ENCODE measurements around the gene PARVA.
"Not testable (repeated sequence)": the region's sequence is repeated elsewhere in the genome, so short reads cannot be mapped to it uniquely, and the experiment has no call there.

PARVA gene

GRCh38 chr11:12508151-12508751 is 130.9 kb downstream of the PARVA start:
- DNase-seq, result no peak

GRCh38 chr11:12509371-12509770 is 132.0 kb downstream of the PARVA start:
- DNase-seq, result no peak

GRCh38 chr11:12512132-12512531 is 134.8 kb downstream of the PARVA start:
- DNase-seq, result no peak

DNA sequence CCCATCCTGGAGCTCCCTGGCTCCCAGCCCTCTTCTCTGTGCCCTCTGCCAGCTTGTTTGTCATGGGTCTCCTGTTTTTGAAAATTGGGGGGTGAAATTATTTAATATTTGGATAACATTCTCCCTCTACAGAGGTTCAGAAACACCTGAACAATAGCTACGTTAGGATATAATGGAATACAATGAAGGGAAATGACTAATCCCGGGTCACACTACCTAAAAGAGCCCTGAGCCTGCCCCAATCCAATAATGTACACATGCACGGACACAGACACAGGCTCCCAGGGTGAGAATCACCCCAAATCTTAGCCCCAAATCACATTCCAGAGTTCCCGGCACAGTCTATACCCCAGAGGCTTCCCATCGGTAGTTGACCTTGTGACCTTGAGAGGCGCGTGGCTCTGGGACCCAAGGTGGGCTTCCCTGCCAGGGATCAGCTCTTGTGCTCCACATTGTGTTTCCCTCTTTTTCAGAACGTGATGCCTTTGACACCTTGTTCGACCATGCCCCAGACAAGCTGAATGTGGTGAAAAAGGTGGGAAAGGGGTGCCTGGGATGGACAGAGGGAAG is 135.5 kb downstream of the PARVA start:
- no peak for DNase-seq

- no peak for DNase-seq
These were observed 139.2 kb downstream of the PARVA start for GRCh38 chr11:12516387-12517105.

- no peak for DNase-seq
These were observed 139.9 kb downstream of the PARVA start for GRCh38 chr11:12517306-12517705.

- no peak for DNase-seq
These were observed 140.4 kb downstream of the PARVA start for GRCh38 chr11:12517741-12518140.

DNA sequence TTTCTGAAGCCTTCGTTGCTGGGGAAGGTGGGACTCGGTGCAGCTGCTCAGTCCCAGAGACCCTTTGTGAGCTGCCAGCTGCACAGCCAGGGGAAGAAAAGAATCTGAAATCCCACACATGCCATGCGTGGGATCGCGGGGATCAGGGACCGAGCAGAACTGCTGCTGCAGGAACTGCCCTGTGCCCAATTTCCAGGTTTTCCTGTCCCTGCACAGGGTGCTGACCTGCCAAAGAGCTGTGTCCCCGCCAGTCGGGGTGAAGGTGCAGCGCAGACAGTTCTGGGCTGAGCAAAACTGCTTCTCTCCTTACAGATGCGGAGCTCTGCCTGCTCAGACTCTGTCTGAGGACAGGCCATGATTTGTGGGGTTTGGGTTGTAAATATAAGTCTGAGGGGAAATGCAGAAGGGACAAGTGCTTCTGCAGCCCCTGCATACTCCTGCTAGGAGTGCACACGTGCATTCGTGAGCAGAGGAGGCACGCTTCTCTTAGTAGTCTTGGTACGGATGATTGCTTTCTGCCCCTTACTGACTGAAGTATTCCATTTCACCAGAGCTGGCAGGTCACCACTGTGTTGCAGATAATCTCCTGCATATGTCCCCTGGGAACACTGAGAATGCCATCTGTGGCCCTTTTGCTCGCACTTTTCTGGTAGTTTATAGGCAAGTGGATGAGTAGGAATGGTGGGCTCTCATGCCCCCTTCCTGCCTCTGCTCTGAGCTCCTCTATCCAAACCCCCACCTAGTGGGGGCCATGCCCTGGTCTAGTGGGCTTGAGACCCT is 141.4 kb downstream of the PARVA start:
- DNase-seq, result no peak

GRCh38 chr11:12520054-12520453 is 142.7 kb downstream of the PARVA start:
- DNase-seq, result no peak

GRCh38 chr11:12520576-12520975 is 143.2 kb downstream of the PARVA start:
- DNase-seq, result not testable (repeated sequence)

GRCh38 chr11:12523180-12523924 is 146.0 kb downstream of the PARVA start:
- no peak for DNase-seq

- no peak for DNase-seq
These were observed 147.5 kb downstream of the PARVA start for GRCh38 chr11:12524865-12525264.

GRCh38 chr11:12525466-12526055 is 148.2 kb downstream of the PARVA start:
- no peak for DNase-seq

- no peak for DNase-seq
These were observed 149.4 kb downstream of the PARVA start for GRCh38 chr11:12526789-12527188.

GRCh38 chr11:12528487-12528886 is 151.1 kb downstream of the PARVA start:
- no peak for DNase-seq

- no peak for DNase-seq
These were observed 151.7 kb downstream of the PARVA start for GRCh38 chr11:12529041-12529440.

- no peak for DNase-seq
These were observed 152.4 kb downstream of the PARVA start for GRCh38 chr11:12529793-12530192.

- no peak for DNase-seq
These were observed 153.6 kb downstream of the PARVA start for GRCh38 chr11:12531020-12531419.

GRCh38 chr11:12531681-12532080 is 154.3 kb downstream of the PARVA start:
- DNase-seq, result no peak

- no peak for DNase-seq
These were observed 155.2 kb downstream of the PARVA start for GRCh38 chr11:12532580-12532979.

GRCh38 chr11:12534549-12534948 is 157.2 kb downstream of the PARVA start:
- DNase-seq, result no peak

- DNase-seq, result no peak
These were observed 157.9 kb downstream of the PARVA start for GRCh38 chr11:12535321-12535720.

DNA sequence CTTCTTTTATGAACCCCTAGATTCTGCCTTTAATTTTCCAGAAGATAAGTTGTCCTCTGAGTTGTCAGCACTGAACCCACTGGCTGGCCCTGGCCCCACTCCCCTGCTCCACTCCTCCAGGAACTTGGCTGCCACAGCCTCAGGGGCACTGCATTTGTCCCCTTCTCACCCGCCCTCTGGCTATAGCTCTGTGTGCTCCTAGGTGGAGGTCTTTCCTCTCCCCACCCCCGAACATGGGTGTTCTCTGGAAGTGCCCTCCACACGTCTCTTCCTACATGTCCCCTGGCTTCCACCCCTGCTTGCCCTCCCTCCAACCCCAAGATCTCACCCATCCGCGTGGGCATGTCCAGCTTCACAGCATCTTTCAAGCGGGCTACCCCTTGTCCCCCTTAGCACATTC is 159.2 kb downstream of the PARVA start:
- no peak for DNase-seq
